SK-N-SH treated with all-trans-retinoic acid at 6 μM for 48 hours (cell line): ENCODE data around the gene OSBPL3.
A peak's percentile ranks its signal among the peaks of the same experiment; 100 is the strongest.

Source experiments
- ATAC-seq: fragments of 200-7000 bp; cut with Tn5 transposase; 3 replicates; pipeline ENCODE4 v1.9.1; 2020; ENCODE audit warnings: mild to moderate bottlenecking, moderate library complexity
- ARNTL ChIP-seq: fragments of 450-650 bp; formaldehyde crosslinking; IDR thresholded peaks from 2 replicates; pipeline ENCODE4 v1.5.0; 2020; ENCODE audit warnings: low read depth, mild to moderate bottlenecking, moderate library complexity, borderline replicate concordance
- CSDC2 ChIP-seq: fragments of 250-450 bp; sonication (Bioruptor Pico); IDR thresholded peaks from 2 replicates; pipeline ENCODE4 v1.5.0; 2020; ENCODE audit warnings: mild to moderate bottlenecking, moderate library complexity
- CSRNP3 ChIP-seq: fragments of 250-450 bp; sonication (Bioruptor Pico); IDR thresholded peaks from 2 replicates; pipeline ENCODE4 v1.5.1; 2021; ENCODE audit warnings: mild to moderate bottlenecking, moderate library complexity
- ESRRG ChIP-seq: fragments of 250-450 bp; sonication (Bioruptor Pico); IDR thresholded peaks from 2 replicates; pipeline ENCODE4 v1.6.1; 2021; ENCODE audit warnings: mild to moderate bottlenecking
- GLIS3 ChIP-seq: fragments of 250-450 bp; sonication (Bioruptor Pico); IDR thresholded peaks from 2 replicates; pipeline ENCODE4 v1.5.0; 2020; ENCODE audit warnings: mild to moderate bottlenecking, moderate library complexity
- ISL1 ChIP-seq: fragments of 250-450 bp; sonication (Bioruptor Pico); IDR thresholded peaks from 2 replicates; pipeline ENCODE4 v2.1.2; 2022; ENCODE audit warnings: mild to moderate bottlenecking, moderate library complexity
- OSR1 ChIP-seq: fragments of 250-450 bp; sonication (Bioruptor Pico); IDR thresholded peaks from 2 replicates; pipeline ENCODE4 v1.8.0; 2022; ENCODE audit warnings: moderate library complexity, mild to moderate bottlenecking, inconsistent platforms
- PPARA ChIP-seq: fragments of 250-450 bp; sonication (Bioruptor Pico); IDR thresholded peaks from 2 replicates; pipeline ENCODE4 v1.5.0; 2020; ENCODE audit warnings: mild to moderate bottlenecking, borderline replicate concordance
- RARB ChIP-seq: fragments of 250-450 bp; sonication (Bioruptor Pico); IDR thresholded peaks from 2 replicates; pipeline ENCODE4 v1.8.0; 2021; ENCODE audit warnings: mild to moderate bottlenecking, moderate library complexity
- SNAI2 ChIP-seq: fragments of 250-450 bp; sonication (Bioruptor Pico); IDR thresholded peaks from 2 replicates; pipeline ENCODE4 v1.5.0; 2020; ENCODE audit warnings: mild to moderate bottlenecking, moderate library complexity
- TCF4 ChIP-seq: fragments of 250-450 bp; sonication (Bioruptor Pico); IDR thresholded peaks from 2 replicates; pipeline ENCODE4 v1.8.0; 2021; ENCODE audit warnings: mild to moderate bottlenecking, moderate library complexity, borderline replicate concordance
- TOX ChIP-seq: fragments of 250-450 bp; sonication (Bioruptor Pico); IDR thresholded peaks from 2 replicates; pipeline ENCODE4 v1.8.0; 2021; ENCODE audit warnings: mild to moderate bottlenecking, moderate library complexity, borderline replicate concordance
- ZC3H10 ChIP-seq: fragments of 250-450 bp; sonication (Bioruptor Pico); IDR thresholded peaks from 2 replicates; pipeline ENCODE4 v1.5.1; 2021; ENCODE audit warnings: mild to moderate bottlenecking, moderate library complexity
- ZFP3 ChIP-seq: fragments of 250-450 bp; sonication (Bioruptor Pico); IDR thresholded peaks from 2 replicates; pipeline ENCODE4 v1.5.0; 2020; ENCODE audit warnings: mild to moderate bottlenecking, moderate library complexity
- ZFP30 ChIP-seq: fragments of 450-650 bp; formaldehyde crosslinking; IDR thresholded peaks from 2 replicates; pipeline ENCODE4 v1.5.0; 2022; ENCODE audit warnings: mild to moderate bottlenecking, moderate library complexity
- ZNF565 ChIP-seq: fragments of 450-650 bp; formaldehyde crosslinking; conservative IDR thresholded peaks from 2 replicates; pipeline ENCODE4 v1.5.0; 2020; ENCODE audit warnings: low read depth, mild to moderate bottlenecking, moderate library complexity
- ZNF70 ChIP-seq: fragments of 450-650 bp; formaldehyde crosslinking; IDR thresholded peaks from 2 replicates; pipeline ENCODE4 v1.5.0; 2020; ENCODE audit warnings: mild to moderate bottlenecking, moderate library complexity
- ZNF8 ChIP-seq: fragments of 450-650 bp; formaldehyde crosslinking; IDR thresholded peaks from 2 replicates; pipeline ENCODE4 v1.5.0; 2020; ENCODE audit warnings: mild to moderate bottlenecking, moderate library complexity
- TF ChIP-seq, protein P1 (sequence below): fragments of 250-450 bp; sonication (Bioruptor Pico); IDR thresholded peaks from 2 replicates; pipeline ENCODE4 v1.8.0; 2020; ENCODE audit warnings: mild to moderate bottlenecking, moderate library complexity, borderline replicate concordance
- TF ChIP-seq, protein P2 (sequence below): fragments of 250-450 bp; sonication (Bioruptor Pico); IDR thresholded peaks from 2 replicates; pipeline ENCODE4 v1.5.1; 2020; ENCODE audit warnings: low read depth, mild to moderate bottlenecking, moderate library complexity
- TF ChIP-seq, protein P3 (sequence below): fragments of 250-450 bp; sonication (Bioruptor Pico); IDR thresholded peaks from 2 replicates; pipeline ENCODE4 v1.8.0; 2021; ENCODE audit warnings: low read depth, mild to moderate bottlenecking, moderate library complexity, borderline replicate concordance

Gene OSBPL3

DNA sequence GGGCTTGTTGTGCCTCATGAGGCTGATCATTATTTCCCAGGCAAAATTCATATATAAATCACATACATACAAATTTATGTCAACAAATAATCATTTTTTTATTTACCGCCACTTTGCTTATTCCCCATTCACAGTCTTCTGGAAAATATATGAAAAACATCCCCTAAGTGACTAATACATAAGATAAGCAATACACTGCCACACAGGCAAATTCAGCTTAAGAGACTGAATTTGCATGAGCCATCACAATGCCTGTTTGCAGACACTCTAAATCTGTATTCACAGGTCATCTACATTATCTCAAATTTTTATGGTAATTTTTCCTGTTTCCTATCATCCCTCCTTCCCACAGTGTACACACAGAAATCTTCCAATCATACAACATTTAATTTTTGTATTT is 13.2 kb downstream of the OSBPL3 start:
- TF ChIP-seq ZNF8 (no peak), ZNF565 (CRISPR knock-in tag) (no peak), RARB (CRISPR knock-in tag) (no peak), ZFP30 (no peak), GLIS3 (CRISPR knock-in tag) (no peak), ZC3H10 (no peak), SNAI2 (CRISPR knock-in tag) (no peak), ZNF70 (CRISPR knock-in tag) (no peak), ISL1 (no peak), ESRRG (no peak), ZFP3 (no peak), TOX (CRISPR knock-in tag) (no peak), CSRNP3 (CRISPR knock-in tag) (no peak), CSDC2 (no peak), ARNTL (CRISPR knock-in tag) (no peak), OSR1 (CRISPR knock-in tag) (no peak)
- TF ChIP-seq, protein P1, sequence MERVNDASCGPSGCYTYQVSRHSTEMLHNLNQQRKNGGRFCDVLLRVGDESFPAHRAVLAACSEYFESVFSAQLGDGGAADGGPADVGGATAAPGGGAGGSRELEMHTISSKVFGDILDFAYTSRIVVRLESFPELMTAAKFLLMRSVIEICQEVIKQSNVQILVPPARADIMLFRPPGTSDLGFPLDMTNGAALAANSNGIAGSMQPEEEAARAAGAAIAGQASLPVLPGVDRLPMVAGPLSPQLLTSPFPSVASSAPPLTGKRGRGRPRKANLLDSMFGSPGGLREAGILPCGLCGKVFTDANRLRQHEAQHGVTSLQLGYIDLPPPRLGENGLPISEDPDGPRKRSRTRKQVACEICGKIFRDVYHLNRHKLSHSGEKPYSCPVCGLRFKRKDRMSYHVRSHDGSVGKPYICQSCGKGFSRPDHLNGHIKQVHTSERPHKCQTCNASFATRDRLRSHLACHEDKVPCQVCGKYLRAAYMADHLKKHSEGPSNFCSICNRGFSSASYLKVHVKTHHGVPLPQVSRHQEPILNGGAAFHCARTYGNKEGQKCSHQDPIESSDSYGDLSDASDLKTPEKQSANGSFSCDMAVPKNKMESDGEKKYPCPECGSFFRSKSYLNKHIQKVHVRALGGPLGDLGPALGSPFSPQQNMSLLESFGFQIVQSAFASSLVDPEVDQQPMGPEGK (CRISPR knock-in tag) = no peak
- no peak for ATAC-seq

- no peak for ATAC-seq
- TF ChIP-seq TOX (CRISPR knock-in tag) = no peak
- no peak for TF ChIP-seq CSDC2
- no peak for TF ChIP-seq ARNTL (CRISPR knock-in tag)
- TF ChIP-seq, protein P1 (CRISPR knock-in tag) = no peak
- TF ChIP-seq ZFP30 = no peak
- TF ChIP-seq PPARA (CRISPR knock-in tag) = no peak
Observed at GRCh38 chr7:24965831-24966708, 13.9 kb downstream of the OSBPL3 start.

DNA sequence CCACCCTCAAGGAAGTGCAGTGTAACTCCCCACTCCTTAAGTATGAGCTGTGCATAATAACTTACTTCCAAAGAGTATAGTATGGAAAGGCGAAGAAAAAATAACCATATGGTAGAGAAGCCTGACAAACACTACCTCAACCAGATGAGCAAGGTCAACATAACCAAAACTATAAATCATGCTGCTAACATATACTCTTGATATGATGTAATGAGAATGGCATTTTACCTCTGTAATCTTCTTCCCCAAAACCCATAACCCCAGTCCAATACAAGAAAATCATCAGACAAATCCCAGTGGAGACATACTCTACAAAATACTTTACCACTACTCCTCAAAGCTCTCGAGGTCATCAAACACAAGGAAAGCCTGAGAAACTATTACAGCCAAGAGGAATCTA is 15.8 kb downstream of the OSBPL3 start:
- ATAC-seq = no peak
- TF ChIP-seq ZC3H10 = no peak
- TF ChIP-seq ZNF565 (CRISPR knock-in tag) = no peak
- TF ChIP-seq, all 23 proteins: peak for 0

DNA sequence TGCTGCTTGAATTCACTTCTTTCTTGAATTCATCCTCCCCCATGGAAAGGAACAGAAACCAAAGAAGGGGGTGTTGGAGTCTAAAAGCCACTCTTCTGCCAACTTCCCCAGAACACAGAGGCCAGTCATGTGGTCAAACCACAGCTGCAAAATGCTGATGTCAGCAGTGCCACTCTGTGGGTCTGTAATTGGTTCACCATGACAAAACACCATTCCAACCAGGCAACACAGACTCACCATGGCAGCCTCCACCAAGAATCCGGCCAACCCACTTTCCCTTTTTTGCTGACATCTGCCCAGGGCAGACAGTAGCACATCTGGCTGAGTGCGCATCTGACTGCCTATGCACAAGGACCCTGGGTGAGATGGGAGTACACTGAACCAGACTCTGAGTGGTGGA is 16.8 kb downstream of the OSBPL3 start:
- ATAC-seq = peak; percentile 52
- TF ChIP-seq CSRNP3 (CRISPR knock-in tag) = no peak
- no peak for TF ChIP-seq ISL1
- TF ChIP-seq, protein P2, sequence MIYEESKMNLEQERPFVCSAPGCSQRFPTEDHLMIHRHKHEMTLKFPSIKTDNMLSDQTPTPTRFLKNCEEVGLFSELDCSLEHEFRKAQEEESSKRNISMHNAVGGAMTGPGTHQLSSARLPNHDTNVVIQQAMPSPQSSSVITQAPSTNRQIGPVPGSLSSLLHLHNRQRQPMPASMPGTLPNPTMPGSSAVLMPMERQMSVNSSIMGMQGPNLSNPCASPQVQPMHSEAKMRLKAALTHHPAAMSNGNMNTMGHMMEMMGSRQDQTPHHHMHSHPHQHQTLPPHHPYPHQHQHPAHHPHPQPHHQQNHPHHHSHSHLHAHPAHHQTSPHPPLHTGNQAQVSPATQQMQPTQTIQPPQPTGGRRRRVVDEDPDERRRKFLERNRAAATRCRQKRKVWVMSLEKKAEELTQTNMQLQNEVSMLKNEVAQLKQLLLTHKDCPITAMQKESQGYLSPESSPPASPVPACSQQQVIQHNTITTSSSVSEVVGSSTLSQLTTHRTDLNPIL (CRISPR knock-in tag) = no peak
- no peak for TF ChIP-seq CSDC2
- TF ChIP-seq PPARA (CRISPR knock-in tag) = no peak
- TF ChIP-seq ARNTL (CRISPR knock-in tag) = no peak
- no peak for TF ChIP-seq OSR1 (CRISPR knock-in tag)
- TF ChIP-seq ZNF70 (CRISPR knock-in tag) = no peak
- TF ChIP-seq, protein P3, sequence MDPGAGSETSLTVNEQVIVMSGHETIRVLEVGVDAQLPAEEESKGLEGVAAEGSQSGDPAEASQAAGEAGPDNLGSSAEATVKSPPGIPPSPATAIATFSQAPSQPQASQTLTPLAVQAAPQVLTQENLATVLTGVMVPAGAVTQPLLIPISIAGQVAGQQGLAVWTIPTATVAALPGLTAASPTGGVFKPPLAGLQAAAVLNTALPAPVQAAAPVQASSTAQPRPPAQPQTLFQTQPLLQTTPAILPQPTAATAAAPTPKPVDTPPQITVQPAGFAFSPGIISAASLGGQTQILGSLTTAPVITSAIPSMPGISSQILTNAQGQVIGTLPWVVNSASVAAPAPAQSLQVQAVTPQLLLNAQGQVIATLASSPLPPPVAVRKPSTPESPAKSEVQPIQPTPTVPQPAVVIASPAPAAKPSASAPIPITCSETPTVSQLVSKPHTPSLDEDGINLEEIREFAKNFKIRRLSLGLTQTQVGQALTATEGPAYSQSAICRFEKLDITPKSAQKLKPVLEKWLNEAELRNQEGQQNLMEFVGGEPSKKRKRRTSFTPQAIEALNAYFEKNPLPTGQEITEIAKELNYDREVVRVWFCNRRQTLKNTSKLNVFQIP (CRISPR knock-in tag) = no peak
- TF ChIP-seq TCF4 (CRISPR knock-in tag) = no peak
